ENCODE results near the gene DTD2. TPM values are rescaled to one million over a fixed set of nuclear protein-coding genes. Genes with fewer than 3 reads are reported as not detected.
A peak's percentile ranks its signal among the peaks of the same experiment; 100 is the strongest.
"Not testable (repeated sequence)": the region's sequence is repeated elsewhere in the genome, so short reads cannot be mapped to it uniquely, and the experiment has no call there.

DTD2 gene
- total RNA-seq, 2 experiments from 2014 or later = 32.2 to 33.7 TPM

DNA sequence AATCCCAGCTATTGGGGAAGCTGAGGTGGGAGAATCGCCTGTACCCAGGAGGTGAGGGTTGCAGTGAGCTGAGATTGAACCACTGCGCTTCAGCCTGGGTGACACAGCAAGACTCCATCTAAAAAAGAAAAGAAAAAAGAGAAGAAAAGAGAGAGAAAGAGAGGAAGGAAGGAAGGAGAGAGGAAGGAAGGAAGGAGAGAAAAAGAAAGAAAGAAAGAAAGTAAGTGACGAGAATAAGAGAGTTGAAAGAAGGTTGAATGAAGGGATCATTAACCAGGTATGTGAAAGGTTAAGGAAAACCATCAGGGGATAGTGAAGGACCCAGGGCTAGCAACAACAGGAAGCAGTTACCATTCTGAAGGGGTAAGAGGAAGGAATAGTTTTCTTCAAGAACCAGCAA lies 4.2 kb upstream of the DTD2 start:
- H3K27me3 Mint-ChIP-seq = no peaks in the 10 kb centered on the region
- peaks cover 2% of the 10 kb centered on the region for H3K36me3 Mint-ChIP-seq
- peaks cover 11% of the 10 kb centered on the region for H3K4me1 Mint-ChIP-seq
- no peak overlapping the region for H3K4me3 Mint-ChIP-seq
- H3K9me3 Mint-ChIP-seq = no peaks in the 10 kb centered on the region
- H3K27ac Mint-ChIP-seq = no peak overlapping the region
- DNase-seq = no peak

DNA sequence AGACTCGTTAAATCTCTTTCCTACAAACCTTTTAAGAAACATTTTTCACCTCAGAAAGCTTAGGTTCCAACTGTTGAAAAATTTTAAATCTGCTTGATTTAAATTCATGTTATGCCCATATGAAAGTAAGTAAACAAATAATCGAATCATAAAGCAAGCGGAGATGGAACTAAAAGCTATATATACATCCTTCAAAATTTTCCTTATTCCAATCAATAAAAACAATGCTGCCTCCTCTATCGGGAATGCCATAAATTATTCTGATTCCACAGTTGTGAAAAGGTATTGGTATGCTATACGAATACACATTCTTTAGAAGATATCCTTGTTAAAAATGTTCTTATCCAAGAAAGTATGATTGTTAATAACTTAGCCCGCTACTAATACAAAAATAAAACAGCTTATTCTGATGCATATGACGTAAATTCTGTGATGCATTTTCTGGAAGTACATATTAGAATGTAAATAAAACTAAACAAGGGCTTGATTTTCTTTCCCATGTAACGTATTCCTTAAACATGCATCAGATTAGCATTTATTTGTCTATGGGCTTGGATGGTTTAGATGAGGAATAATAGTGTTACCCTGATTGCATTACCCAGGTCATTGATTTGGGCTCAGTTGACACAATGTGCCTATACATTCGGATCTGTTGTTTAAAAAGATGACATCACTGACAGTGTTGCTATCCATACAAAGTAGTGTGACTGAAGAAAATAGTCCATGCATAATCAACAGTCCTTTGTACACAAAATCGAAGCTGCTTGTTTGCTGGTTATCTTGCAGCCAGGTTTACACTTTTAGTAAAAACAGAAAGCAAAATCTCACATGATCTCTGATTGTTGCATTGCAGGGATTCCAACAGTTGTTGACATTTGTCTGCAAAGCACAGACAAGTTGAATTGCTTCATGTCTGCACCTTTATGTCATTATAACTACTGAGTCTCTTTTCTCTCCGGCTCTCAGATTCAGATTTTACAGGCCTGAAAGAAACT lies 656 bp upstream of the DTD2 start:
- H3K27ac Mint-ChIP-seq = peak overlapping the region; percentile 95
- peaks cover 25% of the 10 kb centered on the region for H3K4me1 Mint-ChIP-seq

DNA sequence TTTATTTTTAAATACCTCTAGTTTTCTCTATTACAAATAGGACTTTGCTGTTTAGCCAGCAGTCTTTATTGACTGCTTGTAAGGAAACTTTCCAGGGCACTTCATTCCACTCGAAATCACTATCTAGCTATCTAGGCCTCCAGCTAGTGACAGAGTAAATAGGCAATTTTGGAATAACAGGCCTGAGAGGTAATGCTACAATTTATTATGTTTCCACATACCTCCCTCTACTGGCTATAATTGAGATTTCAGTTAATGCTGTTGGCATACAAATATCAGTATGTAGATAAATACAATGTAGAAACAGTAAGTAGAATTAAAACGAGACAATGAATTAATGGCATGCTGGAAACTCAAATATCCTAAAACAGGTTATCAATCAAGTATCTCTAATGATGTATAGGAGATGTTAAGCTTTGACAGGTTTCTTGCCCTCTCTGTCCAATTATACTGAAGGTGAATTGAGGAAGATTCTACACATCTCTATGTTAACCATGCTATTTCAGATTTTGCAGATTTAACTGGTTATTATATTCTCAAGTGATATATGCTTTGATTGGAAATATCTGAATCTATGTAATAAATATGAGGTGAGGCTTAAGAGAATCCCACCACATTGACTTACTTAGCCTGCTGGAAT lies 7.2 kb downstream of the DTD2 start:
- Mint-ChIP-seq H3K27me3 (no peaks in the 10 kb centered on the region), H3K4me3 (no peak overlapping the region), H3K4me1 (peaks cover 9% of the 10 kb centered on the region), H3K36me3 (peaks cover 12% of the 10 kb centered on the region), H3K9me3 (no peaks in the 10 kb centered on the region), H3K27ac (no peak overlapping the region)
- no peak for DNase-seq

More for the DNA sequence above, 656 bp upstream of the DTD2 start:
- no peaks in the 10 kb centered on the region for H3K27me3 Mint-ChIP-seq
- H3K9me3 Mint-ChIP-seq = no peaks in the 10 kb centered on the region
- no peak for DNase-seq
- peak overlapping the region; percentile 98 for H3K4me3 Mint-ChIP-seq
- peaks cover 5% of the 10 kb centered on the region for H3K36me3 Mint-ChIP-seq

DNA sequence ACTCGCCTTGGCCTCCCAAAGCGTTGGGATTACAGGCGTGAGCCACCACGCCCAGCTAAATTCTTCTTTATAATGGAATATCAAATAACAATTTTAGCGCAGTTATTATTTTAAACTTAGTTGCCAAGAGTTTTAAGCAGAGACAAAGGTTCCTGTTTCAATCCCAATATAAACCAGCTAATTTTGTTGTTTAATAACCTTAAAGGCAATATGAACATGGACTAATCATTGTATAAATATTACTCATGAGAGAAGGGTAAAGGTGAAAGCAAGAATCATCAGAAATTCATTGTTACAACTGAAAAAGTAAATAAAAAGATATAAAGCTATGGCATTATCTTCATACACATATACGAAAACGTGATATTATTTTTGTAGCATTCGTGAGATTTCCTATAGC lies 8.2 kb downstream of the DTD2 start:
- no peak for DNase-seq
- H3K4me1 Mint-ChIP-seq = peaks cover 4% of the 10 kb centered on the region
- H3K4me3 Mint-ChIP-seq = no peak overlapping the region
- no peaks in the 10 kb centered on the region for H3K27me3 Mint-ChIP-seq
- H3K27ac Mint-ChIP-seq = no peak overlapping the region
- peaks cover 14% of the 10 kb centered on the region for H3K36me3 Mint-ChIP-seq
- H3K9me3 Mint-ChIP-seq = peaks cover 1% of the 10 kb centered on the region

DNA sequence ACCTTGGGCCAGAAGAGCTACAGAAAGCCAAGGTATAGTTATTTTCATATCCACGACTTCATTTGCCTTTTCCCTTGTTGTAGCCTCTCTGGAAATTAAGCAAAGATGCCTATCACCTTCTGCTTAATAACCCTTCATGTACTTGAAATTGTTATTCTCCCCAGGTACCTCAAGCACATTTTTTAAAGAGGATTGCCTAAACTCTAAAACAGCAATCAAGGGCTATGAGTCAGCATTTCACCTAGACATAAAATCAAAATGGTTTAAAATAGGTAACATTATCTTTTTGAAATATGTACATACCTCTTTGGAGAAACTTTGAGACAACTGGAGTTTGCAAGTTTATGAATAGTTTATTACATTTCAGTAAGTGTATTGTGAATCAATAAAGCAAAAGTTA lies 11.6 kb downstream of the DTD2 start:
- Mint-ChIP-seq H3K4me3 (no peak overlapping the region), H3K27ac (no peak overlapping the region), H3K27me3 (no peaks in the 10 kb centered on the region), H3K9me3 (peaks cover 3% of the 10 kb centered on the region), H3K4me1 (no peaks in the 10 kb centered on the region), H3K36me3 (peaks cover 15% of the 10 kb centered on the region)
- no peak for DNase-seq

DNA sequence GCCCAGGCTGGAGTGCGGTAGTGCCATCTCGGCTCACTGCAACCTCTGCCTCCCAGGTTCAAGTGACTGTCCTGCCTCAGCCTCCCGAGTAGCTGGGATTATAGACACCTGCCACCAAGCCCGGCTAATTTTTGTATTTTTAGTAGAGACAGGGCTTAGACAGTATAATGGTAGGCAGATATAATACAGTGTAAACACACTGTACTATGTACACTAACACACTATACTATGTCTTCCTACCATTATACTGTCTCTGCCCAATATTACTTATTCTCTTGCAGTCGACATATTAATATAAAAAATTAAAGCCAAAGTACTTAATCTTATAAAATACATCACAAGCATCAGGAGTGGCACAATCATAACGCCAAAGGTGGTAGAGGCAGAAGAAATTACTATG lies 15.0 kb downstream of the DTD2 start:
- DNase-seq = no peak
- Mint-ChIP-seq H3K4me1 (no peaks in the 10 kb centered on the region), H3K4me3 (no peak overlapping the region), H3K27ac (no peak overlapping the region), H3K36me3 (peaks cover 28% of the 10 kb centered on the region), H3K9me3 (peaks cover 5% of the 10 kb centered on the region), H3K27me3 (no peaks in the 10 kb centered on the region)

DNA sequence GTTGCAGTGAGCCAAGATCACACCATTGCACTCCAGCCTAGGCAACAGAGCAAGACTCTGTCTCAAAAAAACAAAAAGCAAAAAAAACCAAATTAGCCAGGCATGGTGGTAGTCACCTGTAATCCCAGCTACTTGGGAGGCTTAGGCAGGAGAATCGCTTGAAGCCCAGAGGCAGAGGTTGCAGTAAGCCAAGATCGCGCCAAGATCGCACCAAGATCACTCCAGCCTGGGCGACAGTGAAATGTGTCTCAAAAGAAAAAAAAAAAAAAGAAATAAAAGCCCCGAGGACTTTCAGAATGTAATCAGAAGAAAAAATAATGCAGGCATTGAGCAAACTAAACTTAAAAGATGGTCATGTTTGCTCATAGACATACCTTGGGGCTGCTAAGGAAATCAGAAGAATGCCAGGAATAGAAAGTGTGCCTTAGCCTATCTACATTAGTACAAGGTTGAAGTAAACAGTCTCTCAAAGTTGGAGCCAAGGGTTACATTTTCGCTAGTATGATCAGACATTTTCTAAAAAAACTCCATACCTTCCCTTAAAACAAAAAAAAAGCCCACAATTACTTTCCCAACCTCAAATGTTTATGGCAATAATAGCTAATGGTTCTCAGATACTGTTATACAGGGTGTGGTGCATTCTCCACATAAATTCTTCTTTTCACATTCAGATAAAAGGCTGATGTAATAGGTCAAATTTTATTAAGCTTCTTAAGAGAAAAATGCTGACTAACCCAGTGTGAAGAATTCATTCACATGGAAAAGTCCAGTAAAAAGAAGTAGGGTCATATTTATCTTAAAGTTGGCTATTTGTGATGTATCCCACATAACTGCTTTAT lies 15.8 kb downstream of the DTD2 start:
- H3K4me3 Mint-ChIP-seq = no peak overlapping the region
- peaks cover 5% of the 10 kb centered on the region for H3K9me3 Mint-ChIP-seq
- peaks cover 28% of the 10 kb centered on the region for H3K36me3 Mint-ChIP-seq
- no peak for DNase-seq
- no peaks in the 10 kb centered on the region for H3K4me1 Mint-ChIP-seq
- H3K27ac Mint-ChIP-seq = no peak overlapping the region
- H3K27me3 Mint-ChIP-seq = no peaks in the 10 kb centered on the region

DNA sequence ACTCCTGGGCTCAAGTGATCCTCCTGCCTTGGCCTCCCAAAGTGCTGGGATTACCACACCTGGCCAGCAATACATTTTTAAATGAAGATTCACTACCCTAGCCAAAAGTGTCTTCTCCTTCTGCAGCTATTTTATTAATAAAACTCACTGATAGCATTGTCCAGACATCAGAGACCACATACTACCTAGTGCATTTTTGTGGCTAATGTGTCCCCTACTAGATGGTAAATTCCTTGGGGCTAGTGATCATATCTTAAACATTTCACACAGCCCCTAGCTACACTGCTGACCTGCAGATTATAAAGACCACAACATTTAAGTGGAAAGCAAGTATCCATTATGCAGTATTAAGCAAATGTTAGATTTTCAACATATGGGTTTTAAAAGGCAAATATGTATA lies 17.0 kb downstream of the DTD2 start:
- Mint-ChIP-seq H3K9me3 (peaks cover 5% of the 10 kb centered on the region), H3K4me1 (no peaks in the 10 kb centered on the region), H3K27me3 (no peaks in the 10 kb centered on the region), H3K36me3 (peaks cover 26% of the 10 kb centered on the region), H3K27ac (no peak overlapping the region), H3K4me3 (no peak overlapping the region)
- no peak for DNase-seq

DNA sequence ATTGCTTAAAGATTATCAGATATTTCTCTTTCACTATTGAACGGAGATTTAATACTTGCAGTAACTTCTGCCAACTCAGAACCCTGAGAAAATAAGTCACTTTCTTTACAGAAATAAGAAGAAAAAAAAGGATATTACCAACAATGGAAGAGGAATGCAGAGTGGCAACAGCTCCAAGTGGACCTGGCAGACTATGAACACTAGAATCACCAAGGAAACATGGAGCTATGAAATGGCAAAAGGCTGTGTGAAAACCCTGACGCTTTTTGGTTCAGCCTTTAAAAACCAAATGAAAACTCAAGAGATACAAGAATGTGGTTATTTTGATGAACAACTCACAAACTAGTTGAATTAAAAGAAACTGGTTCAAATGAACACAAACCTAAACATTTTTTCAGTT lies 17.7 kb downstream of the DTD2 start:
- H3K27me3 Mint-ChIP-seq = no peaks in the 10 kb centered on the region
- H3K4me1 Mint-ChIP-seq = no peaks in the 10 kb centered on the region
- H3K4me3 Mint-ChIP-seq = no peak overlapping the region
- peaks cover 5% of the 10 kb centered on the region for H3K9me3 Mint-ChIP-seq
- H3K27ac Mint-ChIP-seq = no peak overlapping the region
- H3K36me3 Mint-ChIP-seq = peaks cover 26% of the 10 kb centered on the region
- no peak for DNase-seq

DNA sequence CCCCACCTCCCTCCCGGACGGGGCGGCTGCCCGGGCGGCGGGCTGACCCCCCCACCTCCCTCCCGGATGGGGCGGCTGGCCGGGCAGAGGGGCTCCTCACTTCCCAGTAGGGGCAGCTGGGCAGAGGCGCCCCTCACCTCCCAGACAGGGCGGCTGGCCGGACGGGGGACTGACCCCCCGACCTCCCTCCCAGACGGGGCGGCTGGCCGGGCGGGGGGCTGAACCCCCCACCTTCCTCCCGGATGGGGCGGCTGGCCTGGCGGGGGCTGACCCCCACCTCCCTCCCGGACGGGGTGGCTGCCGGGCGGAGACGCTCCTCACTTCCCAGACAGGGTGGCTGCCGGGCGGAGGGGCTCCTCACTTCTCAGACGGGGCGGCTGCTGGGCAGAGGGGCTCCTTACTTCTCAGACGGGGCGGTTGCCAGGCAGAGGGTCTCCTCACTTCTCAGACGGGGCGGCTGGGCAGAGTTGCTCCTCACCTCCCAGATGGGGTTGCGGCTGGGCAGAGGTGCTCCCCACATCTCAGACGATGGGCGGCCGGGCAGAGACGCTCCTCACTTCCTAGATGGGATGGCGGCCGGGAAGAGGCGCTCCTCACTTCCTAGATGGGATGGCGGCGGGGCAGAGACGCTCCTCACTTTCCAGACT lies 20.1 kb downstream of the DTD2 start:
- not testable (repeated sequence) for DNase-seq, H3K27me3 Mint-ChIP-seq, H3K9me3 Mint-ChIP-seq, H3K4me3 Mint-ChIP-seq, H3K4me1 Mint-ChIP-seq, H3K27ac Mint-ChIP-seq
- H3K36me3 Mint-ChIP-seq = peaks cover 26% of the 10 kb centered on the region

DNA sequence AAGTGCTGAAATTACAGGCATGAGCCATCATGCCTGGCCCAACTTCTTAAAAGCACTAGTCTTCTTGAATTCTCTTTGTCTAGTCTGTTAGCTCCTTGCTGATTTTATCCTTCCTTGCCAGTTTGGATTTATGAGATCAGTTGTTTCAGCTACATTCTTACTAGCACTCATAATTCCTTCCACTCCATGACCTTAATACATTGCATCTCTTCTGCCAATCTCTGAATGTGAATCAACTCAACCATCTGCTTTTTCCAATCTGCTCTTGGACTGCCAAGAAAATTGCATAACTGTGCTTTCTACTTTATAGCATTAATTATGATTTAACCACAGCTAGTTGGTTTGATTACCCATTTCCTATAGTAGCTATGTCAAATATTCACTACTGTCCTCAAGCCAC lies 22.0 kb downstream of the DTD2 start:
- H3K9me3 Mint-ChIP-seq = peaks cover 7% of the 10 kb centered on the region
- H3K4me1 Mint-ChIP-seq = peaks cover 3% of the 10 kb centered on the region
- no peak overlapping the region for H3K4me3 Mint-ChIP-seq
- no peak overlapping the region for H3K27ac Mint-ChIP-seq
- H3K27me3 Mint-ChIP-seq = no peaks in the 10 kb centered on the region
- peaks cover 37% of the 10 kb centered on the region for H3K36me3 Mint-ChIP-seq
- DNase-seq = no peak

DNA sequence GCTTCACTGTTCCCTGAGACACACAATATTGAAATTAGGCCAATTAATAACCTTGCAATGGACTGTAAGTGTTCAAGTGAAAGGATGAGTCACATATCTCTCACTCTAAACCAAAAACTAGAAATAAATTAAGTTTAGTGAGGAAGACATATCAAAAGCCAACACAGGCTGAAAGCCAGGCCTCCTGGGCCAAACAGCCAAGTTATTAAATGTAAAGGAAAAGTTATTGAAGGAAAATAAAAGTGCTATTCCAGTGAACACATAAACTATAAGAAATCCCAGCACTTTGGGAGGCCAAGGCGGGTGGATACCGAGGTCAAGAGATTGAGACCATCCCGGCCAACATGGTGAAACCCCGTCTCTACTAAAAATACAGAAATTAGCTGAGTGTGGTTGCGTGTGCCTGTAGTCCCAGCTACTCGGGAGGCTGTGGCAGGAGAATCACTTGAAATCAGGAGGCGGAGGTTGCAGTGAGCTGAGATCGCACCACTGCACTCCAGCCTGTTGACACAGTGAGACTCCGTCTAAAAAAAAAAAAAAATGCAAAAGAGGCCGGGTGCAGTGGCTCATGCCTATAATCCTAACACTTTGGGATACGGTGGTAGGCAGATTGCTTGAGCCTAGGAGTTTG lies 26.6 kb downstream of the DTD2 start:
- Mint-ChIP-seq H3K9me3 (peaks cover 5% of the 10 kb centered on the region), H3K27ac (peak overlapping the region; percentile 25), H3K27me3 (no peaks in the 10 kb centered on the region), H3K4me3 (no peak overlapping the region), H3K36me3 (peaks cover 20% of the 10 kb centered on the region), H3K4me1 (peaks cover 13% of the 10 kb centered on the region)
- no peak for DNase-seq

DNA sequence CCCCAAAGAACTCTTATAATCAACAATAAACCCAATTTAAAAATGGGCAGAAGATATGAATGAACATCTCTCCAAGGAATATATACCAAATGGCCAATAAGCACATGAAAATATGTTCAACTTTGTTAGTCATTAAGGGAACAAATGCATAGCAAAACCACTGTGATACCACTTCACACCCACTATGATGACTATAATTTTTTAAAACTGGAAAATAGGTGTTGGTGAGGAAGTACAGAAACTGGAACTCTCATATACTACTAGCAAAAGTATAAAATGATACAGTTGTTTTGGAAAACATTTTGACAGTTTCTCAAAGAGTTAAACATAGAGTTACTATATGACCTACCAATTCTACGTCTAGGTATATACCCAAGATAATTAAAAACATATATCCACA lies 27.5 kb downstream of the DTD2 start:
- no peak for DNase-seq
- Mint-ChIP-seq H3K4me1 (peaks cover 13% of the 10 kb centered on the region), H3K4me3 (no peak overlapping the region), H3K27ac (peak overlapping the region; percentile 62), H3K9me3 (peaks cover 5% of the 10 kb centered on the region), H3K36me3 (peaks cover 20% of the 10 kb centered on the region), H3K27me3 (no peaks in the 10 kb centered on the region)

DNA sequence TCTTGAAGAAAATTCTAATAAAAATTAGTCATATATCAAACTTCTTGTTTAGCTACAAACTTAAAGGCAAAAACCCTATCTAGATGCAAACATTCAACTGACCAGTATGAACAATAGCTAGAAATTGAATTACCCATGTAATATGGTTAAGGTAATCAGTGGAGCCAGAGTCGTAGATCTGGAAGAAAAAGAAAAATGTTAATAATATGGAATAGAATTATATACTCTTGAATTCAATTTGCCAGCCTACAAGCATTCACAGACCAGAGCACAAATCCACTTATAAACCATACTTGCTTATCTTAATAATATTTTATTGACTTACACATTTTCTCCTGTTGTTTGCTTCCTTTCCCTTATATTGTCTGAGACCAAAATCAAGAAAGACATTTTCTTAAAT lies 29.3 kb downstream of the DTD2 start:
- Mint-ChIP-seq H3K9me3 (peaks cover 5% of the 10 kb centered on the region), H3K36me3 (peaks cover 19% of the 10 kb centered on the region), H3K27ac (no peak overlapping the region), H3K27me3 (no peaks in the 10 kb centered on the region), H3K4me3 (no peak overlapping the region), H3K4me1 (peaks cover 13% of the 10 kb centered on the region)
- no peak for DNase-seq

Data from activated naive CD8-positive, alpha-beta T cell treated with anti-CD3 and anti-CD28 coated beads for 36 hours (primary cell).